Stimulated activated CD8-positive, alpha-beta memory T cell treated with anti-CD3 and anti-CD28 coated beads, Interleukin-15, amount 100 ng/mL, for 24 hours (primary cell): ENCODE measurements around the gene SLC7A8.
A peak's percentile ranks its signal among the peaks of the same experiment; 100 is the strongest.

ENCODE experiments used
- DNase-seq: peaks from one replicate; pipeline ENCODE4 v3.0.0-alpha.2; 2020; ENCODE audit warnings: low read depth

Gene SLC7A8

DNA sequence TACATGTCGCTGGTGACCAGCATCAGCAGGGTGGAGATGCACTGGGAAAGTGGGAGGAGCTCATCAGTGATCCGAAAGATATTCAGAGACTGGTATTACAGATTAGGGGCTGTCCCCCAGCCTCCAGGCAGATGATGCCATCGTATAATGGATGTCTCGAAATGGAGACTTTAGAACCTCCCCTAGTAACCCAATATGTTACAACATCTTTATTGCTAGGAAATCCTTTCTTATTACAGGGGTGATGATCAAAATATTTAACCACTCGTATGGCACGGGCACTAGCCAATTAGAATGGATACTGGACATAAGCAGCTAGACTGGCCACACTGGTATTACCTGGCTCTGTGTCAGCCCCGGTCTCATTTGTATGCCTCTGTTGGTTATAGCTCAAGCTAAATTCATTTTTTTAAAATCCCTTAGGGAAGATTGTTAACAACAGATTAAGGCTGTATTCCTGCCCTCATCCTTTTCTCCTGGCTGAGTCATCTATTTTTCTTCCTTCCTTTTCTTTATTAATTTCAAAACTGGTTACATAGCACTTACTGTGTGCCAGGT, 53.6 kb downstream of the SLC7A8 start:
- no peak for DNase-seq

- DNase-seq: no peak
Measured at GRCh38 chr14:23128969-23129758, 54.3 kb downstream of the SLC7A8 start.

DNA sequence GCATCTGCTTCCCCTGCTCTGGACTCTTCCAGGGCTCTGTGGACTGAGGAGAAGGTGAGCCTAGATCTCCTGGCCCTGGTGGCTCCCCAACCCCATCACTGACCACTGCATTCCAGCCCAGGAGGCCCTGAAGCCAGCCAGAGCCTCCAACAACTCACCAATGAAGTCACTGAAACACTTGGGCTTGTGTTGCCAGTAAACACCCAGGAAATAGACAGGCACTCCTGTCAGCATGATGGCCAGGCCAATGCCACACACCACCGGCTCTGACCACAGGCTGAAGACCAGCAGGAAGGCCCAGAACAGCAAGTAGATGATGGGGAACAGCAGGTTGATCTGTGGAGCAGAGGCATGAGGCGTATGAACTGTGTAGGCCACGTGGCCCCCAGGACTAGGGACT, 55.6 kb downstream of the SLC7A8 start:
- DNase-seq: no peak

- no peak for DNase-seq
Measured at GRCh38 chr14:23126548-23127278, 56.7 kb downstream of the SLC7A8 start.

DNA sequence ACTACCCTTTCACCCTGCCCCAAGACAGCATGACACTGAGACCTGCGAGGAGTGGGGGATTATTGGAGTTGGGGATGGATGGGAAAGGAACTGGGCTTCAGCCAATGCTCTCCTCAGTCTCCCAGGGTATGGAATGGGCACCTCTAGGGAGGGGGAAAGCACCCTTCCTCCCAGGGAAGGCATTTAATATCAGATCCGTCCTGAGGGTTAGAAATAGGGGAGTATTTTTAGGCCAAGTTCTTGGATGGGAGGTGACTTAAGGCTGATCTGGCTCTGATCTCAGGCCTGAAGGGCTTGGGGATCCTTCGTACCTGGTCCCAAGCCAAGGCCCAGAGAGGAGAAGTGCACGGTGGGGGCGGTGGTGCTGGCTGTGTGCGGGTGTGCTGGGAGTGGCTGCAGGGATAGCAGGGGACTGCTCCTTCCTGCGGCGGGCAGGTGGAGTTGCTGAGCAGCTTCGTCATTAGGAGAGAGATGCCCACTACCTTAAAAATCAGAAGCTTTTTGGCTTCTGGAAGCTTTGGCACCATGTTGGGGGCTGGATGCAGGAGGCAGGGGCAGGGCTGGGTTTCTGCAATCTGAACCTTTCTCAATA, 57.4 kb downstream of the SLC7A8 start:
- no peak for DNase-seq

GRCh38 chr14:23125011-23125410, 58.4 kb downstream of the SLC7A8 start:
- DNase-seq: no peak

- DNase-seq: no peak
Measured at GRCh38 chr14:23124337-23124954, 59.0 kb downstream of the SLC7A8 start.

GRCh38 chr14:23123419-23123818, 60.0 kb downstream of the SLC7A8 start:
- DNase-seq: no peak

- DNase-seq: no peak
Measured at GRCh38 chr14:23122086-23122485, 61.4 kb downstream of the SLC7A8 start.

DNA sequence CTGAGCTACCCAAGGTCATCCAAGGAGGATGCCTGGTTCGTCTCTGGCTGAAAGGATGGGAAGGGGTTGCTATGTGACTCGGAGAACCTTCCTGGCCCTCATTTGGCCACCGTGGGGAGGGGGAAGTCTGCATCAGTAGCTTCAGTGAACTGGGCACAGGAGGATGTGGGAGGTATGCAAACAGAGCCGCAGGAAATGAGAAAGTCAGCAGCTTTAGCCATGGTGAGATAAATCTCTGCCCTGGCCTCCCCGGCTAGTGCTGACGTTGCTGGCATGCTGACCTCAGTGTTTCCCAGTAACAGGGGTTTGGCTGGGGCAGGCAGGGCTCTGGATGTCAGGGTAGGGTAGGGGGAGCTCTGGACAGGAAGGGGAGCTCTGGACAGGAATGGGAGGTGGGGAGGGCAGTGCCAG, 62.1 kb downstream of the SLC7A8 start:
- no peak for DNase-seq

GRCh38 chr14:23120541-23121251, 62.8 kb downstream of the SLC7A8 start:
- DNase-seq: peak; percentile 39

DNA sequence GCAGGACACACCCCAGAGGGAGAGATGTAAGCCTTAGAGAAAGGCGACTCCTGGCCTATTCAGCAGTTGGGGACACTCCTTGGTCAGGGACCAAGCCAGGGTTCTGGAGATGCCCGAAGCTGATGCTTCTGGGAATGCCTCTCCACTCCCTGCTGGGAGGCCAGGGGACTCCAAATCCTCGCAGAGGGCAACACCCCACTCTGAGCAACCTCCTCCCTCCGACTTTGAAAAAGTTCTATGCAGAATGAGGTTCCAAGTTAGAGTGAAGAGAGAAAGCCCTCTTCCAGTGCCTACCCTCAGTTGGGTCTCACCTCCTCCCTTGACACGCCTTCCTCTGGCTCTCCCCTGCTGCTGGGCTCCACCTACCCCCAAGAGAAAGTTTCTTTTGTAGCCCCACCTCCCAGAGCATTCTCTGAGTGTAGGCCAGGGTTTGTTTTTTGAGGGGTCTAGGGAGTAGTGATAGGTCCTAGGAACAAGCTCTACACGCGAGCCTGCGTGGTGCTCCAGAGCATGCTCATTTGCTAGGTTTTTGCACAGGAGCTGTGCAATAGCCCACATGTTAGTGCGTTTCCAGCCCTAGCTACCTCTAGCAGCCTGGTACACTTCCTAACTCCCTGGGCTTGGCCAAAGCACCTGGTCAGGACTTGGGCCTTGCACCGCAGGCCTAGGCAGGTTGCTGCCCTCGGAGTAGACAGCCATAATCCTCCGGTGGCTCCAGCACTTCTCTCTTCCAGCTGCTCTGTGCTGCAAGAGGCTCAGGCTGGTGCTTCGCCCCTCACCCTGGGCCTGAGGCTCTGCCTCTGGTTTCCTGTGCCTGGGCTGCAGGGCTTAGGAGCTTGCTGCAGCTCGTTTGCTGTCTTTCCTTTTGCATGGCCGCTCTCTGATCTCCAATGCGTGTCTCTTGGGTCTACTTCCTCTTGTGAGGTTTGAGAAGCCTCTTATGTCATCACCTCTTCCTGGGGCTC, 63.8 kb downstream of the SLC7A8 start:
- no peak for DNase-seq

DNA sequence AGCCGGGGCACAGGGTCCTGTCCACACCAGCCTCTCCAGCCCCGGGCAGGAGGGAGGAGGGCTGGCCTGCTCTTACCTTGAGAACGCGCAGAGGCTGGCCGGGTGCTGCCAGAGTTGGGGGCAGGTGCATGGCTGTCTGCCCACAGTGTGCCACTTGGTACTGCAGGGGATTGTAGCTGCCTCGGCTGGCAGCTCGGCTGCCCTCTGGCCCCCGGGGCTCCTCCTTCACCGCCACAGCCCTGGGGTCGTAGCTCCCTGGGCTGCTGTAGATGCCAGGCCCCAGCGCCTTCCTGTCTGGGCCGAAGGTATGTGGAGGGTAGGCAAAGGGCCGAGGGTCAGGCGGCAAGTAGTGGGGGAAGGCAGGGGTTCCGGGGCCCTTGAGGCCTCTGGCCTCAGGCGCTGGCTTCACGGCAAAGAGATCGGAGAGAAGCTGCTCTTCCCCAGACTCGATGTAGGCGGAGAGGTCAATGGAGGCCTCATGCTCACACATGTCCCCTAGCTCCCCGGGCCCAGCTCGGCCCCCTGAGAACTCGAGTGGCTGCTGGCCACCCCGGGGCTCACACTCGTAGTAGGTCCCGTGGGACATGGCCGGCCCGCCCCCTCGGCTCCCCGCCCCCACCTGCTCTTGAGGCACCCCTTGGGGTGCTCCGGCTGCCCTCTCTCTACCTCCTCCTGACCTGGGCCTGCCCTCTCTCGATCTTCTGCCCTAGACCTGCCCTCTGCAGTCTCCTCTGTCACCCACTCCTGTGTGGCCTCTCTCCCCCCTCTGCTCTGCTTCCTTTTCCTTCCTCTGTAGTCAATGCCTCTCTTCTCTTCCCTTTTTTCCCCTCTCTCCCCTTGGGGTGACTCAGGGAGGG, 64.7 kb downstream of the SLC7A8 start, which contains the start of gene CEBPE:
TSS of gene CEBPE (minus strand) at position 750 of the 857 bp plus-strand sequence. CDS start at position 586, 164 bp downstream.
- no peak for DNase-seq

DNA sequence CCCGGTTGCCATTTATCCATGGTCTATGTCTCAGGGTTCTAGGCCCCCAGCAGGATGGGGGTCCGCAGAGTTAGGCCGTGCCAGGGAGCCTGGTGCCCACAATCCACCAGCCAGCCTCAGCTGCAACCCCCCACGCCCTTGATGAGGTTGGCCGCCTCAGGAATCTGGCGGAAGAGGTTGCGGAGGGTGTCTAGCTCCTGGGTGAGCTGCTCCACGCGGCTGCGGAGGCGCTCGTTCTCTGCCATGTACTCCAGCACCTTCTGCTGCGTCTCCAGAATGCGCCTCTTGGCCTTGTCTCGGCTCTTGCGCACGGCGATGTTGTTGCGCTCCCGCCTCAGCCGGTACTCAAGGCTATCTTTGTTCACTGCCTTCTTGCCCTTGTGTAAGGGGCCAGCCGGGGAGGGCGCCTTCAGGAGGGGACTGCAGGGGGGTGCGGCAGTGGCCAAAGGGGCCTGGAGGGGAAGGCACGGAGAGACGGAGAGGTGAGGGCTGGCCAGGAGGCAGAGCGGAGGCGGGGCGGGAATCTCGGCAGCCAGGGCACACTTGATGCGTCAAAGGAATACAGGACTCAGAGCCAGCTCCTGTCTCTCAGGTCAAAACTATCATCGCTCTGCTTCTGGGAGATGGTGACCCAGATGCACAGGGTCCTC, 66.0 kb downstream of the SLC7A8 start:
- no peak for DNase-seq

- no peak for DNase-seq
Measured at GRCh38 chr14:23115918-23116317, 67.5 kb downstream of the SLC7A8 start.

- DNase-seq: no peak
Measured at GRCh38 chr14:23115039-23115731, 68.3 kb downstream of the SLC7A8 start.

- DNase-seq: no peak
Measured at GRCh38 chr14:23114669-23115038, 68.8 kb downstream of the SLC7A8 start.

- DNase-seq: no peak
Measured at GRCh38 chr14:23114120-23114458, 69.4 kb downstream of the SLC7A8 start.
